Smooth muscle cell (in vitro differentiated cells): ENCODE results near the gene TNFRSF18. TPM values are rescaled to one million over a fixed set of nuclear protein-coding genes. Genes with fewer than 3 reads are reported as not detected.
"Not testable (repeated sequence)": the region's sequence is repeated elsewhere in the genome, so short reads cannot be mapped to it uniquely, and the experiment has no call there.

Experiments
- DNase-seq: peaks from one replicate; lab custom pipeline; 2025; ENCODE audit not compliant: unreplicated experiment; lab: John Stamatoyannopoulos, UW
- H2AFZ ChIP-seq: fragments of 200-600 bp; sonication (generic); 2 replicates; pipeline ENCODE4 v1.6.0; 2016; ENCODE audit warnings: antibody characterized with exemption, low read depth, mild to moderate bottlenecking
- H3F3A ChIP-seq: fragments of 200-600 bp; sonication (generic); 2 replicates; pipeline ENCODE4 v1.6.0; 2017; ENCODE audit warnings: antibody characterized with exemption, low read depth
- H3K27ac ChIP-seq: fragments of 200-600 bp; sonication (generic); 2 replicates; pipeline ENCODE4 v1.5.1; 2016; ENCODE audit warnings: low read depth, mild to moderate bottlenecking
- H3K27me3 ChIP-seq: fragments of 200-600 bp; sonication (generic); 2 replicates; pipeline ENCODE4 v1.6.1; 2016; ENCODE audit warnings: low read depth, mild to moderate bottlenecking
- H3K36me3 ChIP-seq: fragments of 200-600 bp; sonication (generic); 2 replicates; pipeline ENCODE4 v1.5.1; 2016; ENCODE audit warnings: low read depth
- H3K4me1 ChIP-seq: fragments of 200-600 bp; sonication (generic); 2 replicates; pipeline ENCODE4 v1.5.1; 2016; ENCODE audit warnings: low read depth
- H3K4me2 ChIP-seq: fragments of 200-600 bp; sonication (generic); 2 replicates; pipeline ENCODE4 v1.6.0; 2016; ENCODE audit warnings: mild to moderate bottlenecking
- H3K4me3 ChIP-seq: fragments of 200-600 bp; sonication (generic); 2 replicates; pipeline ENCODE4 v1.5.1; 2016; ENCODE audit warnings: mild to moderate bottlenecking
- H3K79me2 ChIP-seq: fragments of 200-600 bp; sonication (generic); 2 replicates; pipeline ENCODE4 v1.6.0; 2016; ENCODE audit warnings: low read depth, mild to moderate bottlenecking
- H3K9ac ChIP-seq: fragments of 200-600 bp; sonication (generic); 2 replicates; pipeline ENCODE4 v1.6.0; 2016; ENCODE audit warnings: low read depth
- H3K9me3 ChIP-seq: fragments of 200-600 bp; sonication (generic); replicated peaks from 2 replicates; pipeline ENCODE4 v1.5.1; 2016; ENCODE audit warnings: low read depth
- H4K20me1 ChIP-seq: fragments of 200-600 bp; sonication (generic); 2 replicates; pipeline ENCODE4 v1.6.0; 2016; ENCODE audit warnings: low read depth
- CTCF ChIP-seq: fragments of 200-600 bp; sonication (generic); IDR thresholded peaks from 2 replicates; pipeline ENCODE4 v1.5.1; 2017; ENCODE audit warnings: borderline replicate concordance, mild to moderate bottlenecking, antibody characterized with exemption; ENCODE audit not compliant: insufficient read depth, poor library complexity, severe bottlenecking
- WGBS: methylation state at CpG from one replicate; pipeline ENCODE4 v1.1.7; 2016; ENCODE audit warnings: low lambda C conversion rate; 5-methylcytosine and 5-hydroxymethylcytosine counted together
- polyA plus RNA-seq: library from polyadenylated mRNA; unstranded; fragments of >200 nt; fragmentation: Nextera tagmentation; extraction: Ambion mirVana; gene quantifications from 2 replicates; pipeline ENCODE4 v1.2.1, GENCODE V29; 2016
- total RNA-seq: library from RNA; depleted of rRNA; stranded (reverse); fragments of >200 nt; gene quantifications from 2 replicates; pipeline ENCODE4 v1.2.3, GENCODE V29; 2014

TNFRSF18 gene
- total and polyA plus RNA-seq, 2 experiments from 2014 or later: 4.8 to 12.2 TPM

- no peak overlapping the region for H3K27ac ChIP-seq
- H3K9me3 ChIP-seq: no peaks in the 10 kb centered on the region
- no peak overlapping the region for H3K4me3 ChIP-seq
- no peak overlapping the region for H2AFZ ChIP-seq
- no peaks in the 10 kb centered on the region for H3K36me3 ChIP-seq
- no peaks in the 10 kb centered on the region for H3K4me1 ChIP-seq
- no peak overlapping the region for H3K4me2 ChIP-seq
- H3K9ac ChIP-seq: no peak overlapping the region
- H3F3A ChIP-seq: no peaks in the 10 kb centered on the region
- no peak for TF ChIP-seq CTCF
- DNase-seq: no peak
- peaks cover 51% of the 10 kb centered on the region for H4K20me1 ChIP-seq
- H3K27me3 ChIP-seq: no peaks in the 10 kb centered on the region
- WGBS: 96% methylated on average over 50 of the region's 50 CpGs
- no peaks in the 10 kb centered on the region for H3K79me2 ChIP-seq
These were observed 47.7 kb upstream of the TNFRSF18 start for GRCh38 chr1:1253972-1254666.

DNA sequence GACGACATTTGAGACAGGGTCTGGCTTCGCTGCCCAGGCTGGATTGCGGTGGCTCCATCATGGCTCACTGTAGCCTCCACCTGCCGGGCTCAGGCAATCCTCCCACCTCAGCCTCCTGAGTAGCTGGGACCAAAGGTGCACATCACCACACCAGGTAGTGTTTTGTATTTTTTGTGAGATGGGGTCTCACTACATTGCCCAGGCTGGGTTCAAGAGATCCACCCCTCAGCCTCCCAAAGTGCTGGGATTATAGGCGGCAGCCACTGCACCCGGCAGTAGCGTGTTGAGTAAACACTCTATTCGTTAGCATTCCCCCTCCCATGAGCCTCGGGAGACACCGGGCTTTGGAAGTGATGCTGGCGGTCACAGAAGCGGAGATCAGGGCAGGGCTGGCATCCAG, 46.9 kb upstream of the TNFRSF18 start:
- Histone ChIP-seq H3K9ac (no peak overlapping the region), H3K27ac (no peak overlapping the region), H3K9me3 (no peaks in the 10 kb centered on the region), H3K4me1 (no peaks in the 10 kb centered on the region), H2AFZ (no peak overlapping the region), H3K79me2 (no peaks in the 10 kb centered on the region), H3K4me2 (no peak overlapping the region), H4K20me1 (peaks cover 43% of the 10 kb centered on the region), H3K36me3 (no peaks in the 10 kb centered on the region), H3K27me3 (no peaks in the 10 kb centered on the region), H3F3A (no peaks in the 10 kb centered on the region), H3K4me3 (no peak overlapping the region)
- no peak for DNase-seq
- 93% methylated on average over 12 of the region's 12 CpGs for WGBS
- no peak for TF ChIP-seq CTCF

DNA sequence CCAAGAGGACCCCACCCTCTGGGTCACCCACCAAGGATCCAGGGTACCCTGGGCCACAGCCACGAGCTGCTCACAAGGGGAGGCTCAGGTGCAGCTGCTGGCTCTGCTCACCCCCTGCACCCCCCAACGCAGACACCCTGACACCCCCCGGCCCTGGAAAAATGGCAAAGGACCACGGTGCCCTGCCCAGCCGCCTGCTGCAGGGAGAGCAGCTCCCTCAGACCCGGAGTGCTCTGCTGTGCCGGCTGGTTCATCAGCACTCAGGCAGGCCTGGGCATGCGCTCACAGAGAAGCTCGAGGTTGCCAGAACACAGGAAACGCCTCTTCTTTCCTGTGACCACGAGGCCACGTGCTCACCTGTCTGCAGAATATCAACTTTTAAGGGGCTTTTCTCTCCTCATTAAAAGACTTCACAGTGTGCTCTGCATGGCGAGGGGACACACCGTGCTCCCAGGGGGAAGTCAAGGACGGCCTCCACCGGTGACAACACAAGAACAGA, 44.4 kb upstream of the TNFRSF18 start:
- Histone ChIP-seq H3K4me3 (no peak overlapping the region), H3K4me2 (no peak overlapping the region), H3K27me3 (no peaks in the 10 kb centered on the region), H3K4me1 (peaks cover 9% of the 10 kb centered on the region), H4K20me1 (peaks cover 45% of the 10 kb centered on the region), H3K27ac (no peak overlapping the region), H3K9me3 (no peaks in the 10 kb centered on the region), H3F3A (no peaks in the 10 kb centered on the region), H3K79me2 (no peaks in the 10 kb centered on the region), H3K9ac (no peak overlapping the region), H3K36me3 (no peaks in the 10 kb centered on the region), H2AFZ (no peak overlapping the region)
- TF ChIP-seq CTCF: no peak
- 77% methylated on average over 16 of the region's 16 CpGs for WGBS
- no peak for DNase-seq

DNA sequence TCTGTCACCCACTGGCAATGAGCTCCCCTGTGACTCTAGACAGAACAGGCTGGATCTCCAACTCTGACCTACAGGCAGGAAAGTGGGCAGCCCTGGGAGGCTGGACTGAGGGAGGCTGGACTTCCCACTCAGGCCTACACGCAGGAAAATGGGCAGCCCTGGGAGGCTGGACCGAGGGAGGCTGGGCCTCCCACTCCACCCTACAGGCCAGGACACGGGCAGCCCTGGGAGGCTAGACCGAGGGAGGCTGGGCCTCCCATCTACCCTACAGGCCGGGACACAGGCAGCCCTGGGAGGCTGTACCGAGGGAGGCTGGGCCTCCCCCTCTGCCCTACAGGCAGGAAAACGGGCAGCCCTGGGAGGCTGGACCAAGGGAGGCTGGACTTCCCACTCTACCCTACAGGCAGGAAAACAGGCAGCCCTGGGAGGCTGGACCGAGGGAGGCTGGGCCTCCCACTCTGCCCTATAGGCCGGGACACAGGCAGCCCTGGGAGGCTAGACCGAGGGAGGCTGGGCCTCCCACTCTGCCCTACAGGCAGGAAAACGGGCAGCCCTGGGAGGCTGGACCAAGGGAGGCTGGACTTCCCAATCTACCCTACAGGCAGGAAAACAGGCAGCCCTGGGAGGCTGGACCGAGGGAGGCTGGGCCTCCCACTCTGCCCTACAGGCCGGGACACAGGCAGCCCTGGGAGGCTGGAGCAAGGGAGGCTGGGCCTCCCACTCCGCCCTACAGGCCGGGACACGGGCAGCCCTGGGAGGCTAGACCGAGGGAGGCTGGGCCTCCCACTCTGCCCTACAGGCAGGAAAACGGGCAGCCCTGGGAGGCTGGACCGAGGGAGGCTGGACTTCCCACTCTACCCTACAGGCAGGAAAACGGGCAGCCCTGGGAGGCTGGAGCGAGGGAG, 41.9 kb upstream of the TNFRSF18 start:
- not testable (repeated sequence) for H3K27me3 ChIP-seq, H3K4me3 ChIP-seq, H3K4me2 ChIP-seq, H3F3A ChIP-seq, H3K9me3 ChIP-seq, H3K4me1 ChIP-seq, H2AFZ ChIP-seq, H3K36me3 ChIP-seq, H3K9ac ChIP-seq, H3K79me2 ChIP-seq, DNase-seq, H3K27ac ChIP-seq
- H4K20me1 ChIP-seq: peaks cover 26% of the 10 kb centered on the region
- WGBS: 95% methylated on average over 21 of the region's 21 CpGs
